Esophagus squamous epithelium (tissue), 5 donors: Measurements from ENCODE around the gene SCAMP1. TPM values are rescaled to one million over a fixed set of nuclear protein-coding genes. Genes with fewer than 3 reads are reported as not detected.

Experiments
- DNase-seq: peaks from one replicate; lab custom pipeline; 2025; lab: John Stamatoyannopoulos, UW
- H3K27ac ChIP-seq, 4 donors: fragments of 200-600 bp; sonication (generic); one replicate each; pipeline ENCODE4 v1.5.1; 2016 to 2019; ENCODE audit warnings: mild to moderate bottlenecking in 1 of 4
- H3K27me3 ChIP-seq, 4 donors: fragments of 200-600 bp; sonication (generic); 1 replicate in 3 of 4; 2 replicates in 1 of 4; pipeline versions ENCODE4 v1.5.1 to v1.6.0; 2017 to 2021; ENCODE audit warnings: antibody characterized with exemption in 1 of 4
- H3K36me3 ChIP-seq, 3 donors: fragments of 200-600 bp; sonication (generic); one replicate each; pipeline ENCODE4 v1.5.1; 2016 to 2019
- H3K4me1 ChIP-seq, 3 donors: fragments of 200-600 bp; sonication (generic); one replicate each; pipeline ENCODE4 v1.5.1; 2017 to 2019
- H3K4me3 ChIP-seq, 4 donors: fragments of 200-600 bp; sonication (generic); 1 replicate in 3 of 4; 2 replicates in 1 of 4; pipeline ENCODE4 v1.5.1; 2016 to 2019; ENCODE audit warnings: mild to moderate bottlenecking in 2 of 4, moderate library complexity in 1 of 4
- H3K9me3 ChIP-seq, 3 donors: fragments of 200-600 bp; sonication (generic); one replicate each; pipeline ENCODE4 v1.5.1; 2016 to 2019
- CTCF ChIP-seq, 6 experiments: fragments of 450-650 bp in 4 of 6; fragments of 200-600 bp in 2 of 6; sonication (generic) in 2 of 6; IDR thresholded peaks; one replicate each; pipeline ENCODE4 v1.5.1; 2016 to 2019; ENCODE audit warnings: antibody characterized with exemption in 6 of 6, mild to moderate bottlenecking in 4 of 6, moderate library complexity in 4 of 6
- POLR2A ChIP-seq, 4 donors: fragments of 450-650 bp; IDR thresholded peaks; one replicate each; pipeline ENCODE4 v1.6.1; 2017; ENCODE audit warnings: antibody characterized with exemption in 4 of 4, mild to moderate bottlenecking in 4 of 4, moderate library complexity in 3 of 4
- WGBS, 2 donors: methylation state at CpG; one replicate each; pipeline ENCODE4 v1.1.5; 2018; 5-methylcytosine and 5-hydroxymethylcytosine counted together
- intact Hi-C: fragments of 100-400 bp; cut with DNase I; formaldehyde crosslinking; loops from one replicate; pipeline ENCODE4 v1.15.0; 2022
- total RNA-seq, 4 donors: library from RNA; depleted of rRNA; stranded (reverse); fragments of >200 nt; gene quantifications; one replicate each; pipeline ENCODE4 v1.1.0, GENCODE V29; 2016
- donor health status: DM: yes; HTN: yes; CAD: no.

SCAMP1 gene
- total RNA-seq, 4 donors from 2014 or later = 15.2 to 27.6 (median 21.3) TPM

GRCh38 chr5:78335976-78336375 is 24.4 kb upstream of the SCAMP1 start:
- TF ChIP-seq CTCF (IDR thresholded peaks at IDR 0.05) (no peak), POLR2A (IDR thresholded peaks at IDR 0.05) (no peak)
- DNase-seq = no peak
- H3K4me3 ChIP-seq = no peak overlapping the region
- no peaks in the 10 kb centered on the region for H3K36me3 ChIP-seq
- peaks cover 0 to 6% (median 4%) of the 10 kb centered on the region in 3 donors for H3K9me3 ChIP-seq
- H3K27me3 ChIP-seq = no peaks in the 10 kb centered on the region
- no peaks in the 10 kb centered on the region for H3K4me1 ChIP-seq
- no peak overlapping the region for H3K27ac ChIP-seq
- intact Hi-C loops = no loop called here
- WGBS, 2 donors = 60 to 84% methylated on average over 2 of the region's 2 CpGs

GRCh38 chr5:78336698-78337097 is 23.7 kb upstream of the SCAMP1 start:
- Histone ChIP-seq H3K4me1 (no peaks in the 10 kb centered on the region), H3K36me3 (no peaks in the 10 kb centered on the region), H3K27ac (no peak overlapping the region), H3K27me3 (no peaks in the 10 kb centered on the region), H3K9me3 (peaks cover 0 to 6% (median 4%) of the 10 kb centered on the region in 3 donors), H3K4me3 (no peak overlapping the region)
- no peak for TF ChIP-seq POLR2A (IDR thresholded peaks at IDR 0.05)
- no peak for TF ChIP-seq CTCF (IDR thresholded peaks at IDR 0.05)
- DNase-seq = no peak
- intact Hi-C loops = no loop called here
- 82 to 83% methylated on average over 2 of the region's 2 CpGs for WGBS, 2 donors

GRCh38 chr5:78339617-78340436 is 20.6 kb upstream of the SCAMP1 start:
- Histone ChIP-seq H3K4me3 (no peak overlapping the region), H3K36me3 (no peaks in the 10 kb centered on the region), H3K27me3 (no peaks in the 10 kb centered on the region), H3K9me3 (peaks cover 0 to 6% (median 4%) of the 10 kb centered on the region in 3 donors), H3K4me1 (no peaks in the 10 kb centered on the region), H3K27ac (no peak overlapping the region)
- no peak for DNase-seq
- no peak for TF ChIP-seq CTCF (IDR thresholded peaks at IDR 0.05)
- TF ChIP-seq POLR2A (IDR thresholded peaks at IDR 0.05) = no peak
- intact Hi-C loops = no loop called here
- WGBS, 2 donors = 72 to 73% methylated on average over 5 of the region's 5 CpGs

- DNase-seq = no peak
- Histone ChIP-seq H3K9me3 (peaks cover 0 to 6% (median 4%) of the 10 kb centered on the region in 3 donors), H3K4me1 (no peaks in the 10 kb centered on the region), H3K36me3 (no peaks in the 10 kb centered on the region), H3K4me3 (no peak overlapping the region), H3K27me3 (no peaks in the 10 kb centered on the region), H3K27ac (no peak overlapping the region)
- WGBS, 2 donors = 37 to 56% methylated on average over 3 of the region's 3 CpGs
- intact Hi-C loops = no loop called here
- TF ChIP-seq POLR2A (IDR thresholded peaks at IDR 0.05) = no peak
Measured at GRCh38 chr5:78341440-78341839, 19.0 kb upstream of the SCAMP1 start.

- no peak overlapping the region for H3K27ac ChIP-seq
- H3K4me3 ChIP-seq = no peak overlapping the region
- TF ChIP-seq CTCF (IDR thresholded peaks at IDR 0.05) (no peak), POLR2A (IDR thresholded peaks at IDR 0.05) (no peak)
- H3K27me3 ChIP-seq = no peaks in the 10 kb centered on the region
- 29 to 41% methylated on average over 3 of the region's 3 CpGs for WGBS, 2 donors
- no peaks in the 10 kb centered on the region for H3K4me1 ChIP-seq
- H3K36me3 ChIP-seq = no peaks in the 10 kb centered on the region
- intact Hi-C loops = no loop called here
- no peaks in the 10 kb centered on the region for H3K9me3 ChIP-seq
- no peak for DNase-seq
Measured at GRCh38 chr5:78345485-78345884, 14.9 kb upstream of the SCAMP1 start.
